Cardiac fibroblast (primary cell): ENCODE measurements around the gene CASZ1.

Experiments used
- DNase-seq, 2 donors: peaks; one replicate each; pipeline versions ENCODE4 v3.0.0 to v3.0.0-alpha.2; 2010; ENCODE audit warnings: low read depth in 2 of 2
- H3K4me3 ChIP-seq, 2 donors: replicated peaks in 1 of 2; 1 replicate in 1 of 2; 2 replicates in 1 of 2; pipeline ENCODE4 v1.5.1; 2011; ENCODE audit warnings: low read depth in 2 of 2, low read length in 2 of 2, mild to moderate bottlenecking in 2 of 2, moderate library complexity in 1 of 2
- CTCF ChIP-seq: IDR thresholded peaks from one replicate; pipeline ENCODE4 v1.5.1; 2011; ENCODE audit warnings: low read depth, mild to moderate bottlenecking, low read length, inconsistent platforms

Gene CASZ1

GRCh38 chr1:10685196-10685807 lies 111.1 kb downstream of the CASZ1 start:
- H3K4me3 ChIP-seq = no peak overlapping the region
- DNase-seq = no peak
- no peak for TF ChIP-seq CTCF

- no peak overlapping the region for H3K4me3 ChIP-seq
- no peak for DNase-seq
- TF ChIP-seq CTCF = no peak
Measured at GRCh38 chr1:10684221-10684620, 112.2 kb downstream of the CASZ1 start.

GRCh38 chr1:10682449-10683309 lies 113.8 kb downstream of the CASZ1 start:
- H3K4me3 ChIP-seq = no peak overlapping the region
- DNase-seq = no peak
- no peak for TF ChIP-seq CTCF

- TF ChIP-seq CTCF = no peak
- no peak for DNase-seq
- no peak overlapping the region for H3K4me3 ChIP-seq
Measured at GRCh38 chr1:10682108-10682445, 114.4 kb downstream of the CASZ1 start.

GRCh38 chr1:10681296-10682107 lies 114.9 kb downstream of the CASZ1 start:
- H3K4me3 ChIP-seq = no peak overlapping the region
- no peak for TF ChIP-seq CTCF
- no peak for DNase-seq

- TF ChIP-seq CTCF = no peak
- no peak overlapping the region for H3K4me3 ChIP-seq
- no peak for DNase-seq
Measured at GRCh38 chr1:10680487-10680886, 116.0 kb downstream of the CASZ1 start.
